WERI-Rb-1 (cell line): ENCODE data around the gene NXN.

Experiments used
- DNase-seq: peaks from one replicate; pipeline ENCODE4 v3.0.0-alpha.2; 2020
- H3K27ac ChIP-seq: fragments of 250-450 bp; sonication (Bioruptor Pico); 2 replicates; pipeline ENCODE4 v1.5.1; 2020; ENCODE audit warnings: mild to moderate bottlenecking, moderate library complexity
- H3K27me3 ChIP-seq: fragments of 250-450 bp; sonication (Bioruptor Pico); 2 replicates; pipeline ENCODE4 v1.5.1; 2021; ENCODE audit warnings: mild to moderate bottlenecking, low read depth, moderate library complexity; ENCODE audit not compliant: insufficient read depth, severe bottlenecking
- H3K36me3 ChIP-seq: fragments of 250-450 bp; sonication (Bioruptor Pico); 2 replicates; pipeline ENCODE4 v1.5.1; 2020; ENCODE audit warnings: mild to moderate bottlenecking, moderate library complexity
- H3K4me3 ChIP-seq: 2 replicates; pipeline ENCODE4 v1.5.1; 2011; ENCODE audit warnings: low read depth, mild to moderate bottlenecking, control low read depth, low read length
- H3K9me3 ChIP-seq: fragments of 250-450 bp; sonication (Bioruptor Pico); 2 replicates; pipeline ENCODE4 v1.5.1; 2021; ENCODE audit warnings: mild to moderate bottlenecking, moderate library complexity; ENCODE audit not compliant: severe bottlenecking
- CTCF ChIP-seq: IDR thresholded peaks from 2 replicates; pipeline ENCODE4 v1.5.1; 2011; ENCODE audit warnings: low read depth, mild to moderate bottlenecking, control low read depth, inconsistent platforms, low read length

Gene NXN

DNA sequence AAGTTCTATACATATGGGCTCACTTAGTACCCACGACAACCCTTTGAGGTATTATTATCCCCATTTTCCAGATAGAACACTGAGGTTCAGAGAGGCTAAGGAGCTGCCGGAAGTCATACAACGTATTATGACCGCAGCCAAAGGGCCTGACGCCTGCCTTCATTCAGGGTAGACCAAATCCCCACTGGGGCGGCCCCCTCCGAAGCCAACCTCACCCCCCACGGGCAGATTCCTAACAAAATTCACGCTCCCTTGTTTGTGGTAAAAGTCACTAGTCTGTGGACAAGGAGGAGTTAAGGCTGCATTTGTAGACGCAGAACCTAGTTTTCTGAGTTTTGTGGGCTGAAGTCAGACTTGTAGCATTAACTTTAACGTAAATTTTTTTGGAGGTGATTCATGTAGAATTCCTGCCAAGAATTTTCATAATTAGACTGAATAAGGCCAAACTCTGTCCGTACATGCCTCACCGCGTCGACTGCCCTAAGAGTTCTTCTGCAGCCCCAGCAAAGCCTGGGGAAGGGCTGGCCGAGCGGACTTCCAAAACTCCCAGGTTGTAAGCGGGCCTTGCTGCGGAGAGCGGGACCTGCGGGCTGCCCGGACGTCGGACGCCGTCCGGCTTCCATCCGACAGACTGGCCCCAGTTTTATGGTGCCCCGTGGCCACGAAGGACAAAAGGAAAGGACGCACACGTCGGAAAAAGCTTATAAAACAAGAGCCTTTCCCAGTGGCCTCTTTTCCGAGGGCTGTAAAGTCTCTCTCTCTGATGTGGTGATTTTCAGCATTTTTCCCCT, 75.7 kb downstream of the NXN start:
- no peaks in the 10 kb centered on the region for H3K36me3 ChIP-seq
- H3K27me3 ChIP-seq, result no peaks in the 10 kb centered on the region
- DNase-seq, result no peak
- no peaks in the 10 kb centered on the region for H3K9me3 ChIP-seq
- H3K4me3 ChIP-seq, result no peak overlapping the region
- no peak overlapping the region for H3K27ac ChIP-seq
- TF ChIP-seq CTCF, result no peak

DNA sequence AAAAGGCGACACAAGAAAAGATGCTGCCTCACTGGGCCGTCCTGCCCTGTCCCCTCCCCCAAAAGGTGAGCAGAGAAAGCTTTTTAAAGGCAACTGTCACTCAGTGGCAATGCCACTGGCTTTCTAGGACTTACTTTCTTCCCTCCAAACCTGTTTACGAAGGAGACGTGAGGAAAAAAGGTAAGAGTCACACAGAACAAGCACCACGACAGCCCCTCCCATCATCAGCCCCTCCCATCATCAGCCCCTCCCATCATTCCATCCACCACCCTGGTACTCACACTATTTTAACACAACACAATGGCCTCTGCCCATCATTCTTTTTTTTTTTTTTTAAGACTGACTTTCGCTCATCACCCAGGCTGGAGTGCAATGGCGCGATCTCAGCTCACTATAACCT, 77.1 kb downstream of the NXN start:
- no peak overlapping the region for H3K27ac ChIP-seq
- no peak overlapping the region for H3K4me3 ChIP-seq
- no peaks in the 10 kb centered on the region for H3K36me3 ChIP-seq
- TF ChIP-seq CTCF, result no peak
- no peaks in the 10 kb centered on the region for H3K9me3 ChIP-seq
- no peaks in the 10 kb centered on the region for H3K27me3 ChIP-seq
- DNase-seq, result no peak

- no peak for TF ChIP-seq CTCF
- DNase-seq, result no peak
- Histone ChIP-seq H3K9me3 (no peaks in the 10 kb centered on the region), H3K27me3 (no peaks in the 10 kb centered on the region), H3K4me3 (no peak overlapping the region), H3K36me3 (no peaks in the 10 kb centered on the region), H3K27ac (no peak overlapping the region)
Measured at GRCh38 chr17:901964-902363, 77.6 kb downstream of the NXN start.

DNA sequence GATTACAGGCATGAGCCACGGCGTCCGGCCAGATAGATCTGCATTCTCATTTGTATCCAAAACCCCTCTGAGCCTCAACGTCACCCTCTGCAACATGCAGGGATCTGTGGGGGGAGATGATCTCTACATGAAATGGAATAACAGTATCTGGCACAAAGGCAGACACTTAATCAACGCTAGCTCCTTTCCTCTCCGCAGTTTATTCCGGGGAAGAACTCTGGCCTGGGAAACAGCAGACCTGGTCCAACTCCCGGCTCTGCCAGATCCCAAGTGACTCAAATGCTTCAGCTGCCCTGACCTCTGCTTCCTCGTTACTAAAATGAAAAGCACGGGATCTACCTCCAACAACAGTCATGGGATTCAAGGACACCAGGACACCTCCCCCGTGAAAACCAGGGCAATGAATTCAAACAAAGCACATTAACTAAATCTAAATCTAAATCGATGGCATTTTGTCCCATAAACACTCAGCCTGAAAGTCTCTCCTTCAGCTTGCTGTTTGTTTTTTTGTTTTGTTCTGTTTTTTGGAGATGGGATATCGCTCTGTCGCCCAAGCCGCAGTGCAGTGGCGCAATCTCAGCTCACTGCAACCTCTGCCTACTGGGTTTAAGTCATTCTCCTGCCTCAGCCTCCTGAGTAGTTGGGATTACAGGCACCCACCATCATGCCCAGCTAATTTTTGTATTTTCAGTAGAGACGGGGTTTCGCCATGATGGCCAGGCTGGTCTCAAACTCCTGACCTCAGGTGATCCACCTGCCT, 78.2 kb downstream of the NXN start:
- no peak for DNase-seq
- H3K9me3 ChIP-seq, result no peaks in the 10 kb centered on the region
- H3K27me3 ChIP-seq, result no peaks in the 10 kb centered on the region
- no peak overlapping the region for H3K4me3 ChIP-seq
- TF ChIP-seq CTCF, result no peak
- no peak overlapping the region for H3K27ac ChIP-seq
- H3K36me3 ChIP-seq, result no peaks in the 10 kb centered on the region

- no peak overlapping the region for H3K27ac ChIP-seq
Measured at GRCh38 chr17:900336-900934, 79.1 kb downstream of the NXN start.

More at GRCh38 chr17:900336-900934, 79.1 kb downstream of the NXN start:
- H3K27me3 ChIP-seq, result no peaks in the 10 kb centered on the region
- no peak overlapping the region for H3K4me3 ChIP-seq
- DNase-seq, result no peak
- no peaks in the 10 kb centered on the region for H3K9me3 ChIP-seq
- no peak for TF ChIP-seq CTCF
- H3K36me3 ChIP-seq, result no peaks in the 10 kb centered on the region
